ENCODE results near the gene JMY. TPM values are rescaled to one million over a fixed set of nuclear protein-coding genes. Genes with fewer than 3 reads are reported as not detected.

JMY gene
- total RNA-seq, 1 experiment from 2014 or later: 15.2 TPM

- Histone ChIP-seq H3K4me1 (ENCODE audit: insufficient read depth, low read length) (peaks cover 8% of the 10 kb centered on the region; the same call in 1 of the 2 replicates), H2AK5ac (ENCODE audit: insufficient read length, low read length) (no peak overlapping the region), H4K20me1 (ENCODE audit: control insufficient read depth, insufficient read depth, insufficient read length) (no peaks in the 10 kb centered on the region), H2BK5ac (ENCODE audit: insufficient read length, low read length) (no peak overlapping the region), H3T11ph (ENCODE audit: low read length) (no peak overlapping the region), H3K23ac (ENCODE audit: insufficient read length, low read depth, low read length) (no peak overlapping the region), H3K27me3 (ENCODE audit: insufficient read depth, low read length) (no peaks in the 10 kb centered on the region), H2AFZ (ENCODE audit: low read length) (no peak overlapping the region), H3K23me2 (ENCODE audit: insufficient read length, low read depth, low read length, poor library complexity, severe bottlenecking) (no peaks in the 10 kb centered on the region), H3K9me3 (ENCODE audit: control insufficient read depth, low read depth, low read length) (no peaks in the 10 kb centered on the region), H2BK15ac (ENCODE audit: low read depth, low read length) (no peak overlapping the region), H3K56ac (ENCODE audit: insufficient read length, low read depth, low read length) (no peak overlapping the region), H2BK120ac (ENCODE audit: low read depth, low read length, poor library complexity, severe bottlenecking) (no peak overlapping the region), H2BK20ac (ENCODE audit: low read depth, low read length, poor library complexity, severe bottlenecking) (no peak overlapping the region), H4K91ac (ENCODE audit: insufficient read length, low read depth, low read length) (no peak overlapping the region), H3K9ac (ENCODE audit: extremely low read depth, insufficient read length, low read length) (no peak overlapping the region), H3K14ac (ENCODE audit: insufficient read depth, low read length) (no peak overlapping the region; the same call in 1 of the 2 replicates), H3K4ac (ENCODE audit: low read depth, low read length) (no peak overlapping the region), H3K79me2 (ENCODE audit: insufficient read depth, low read length) (peaks cover 7% of the 10 kb centered on the region; the same call in 1 of the 2 replicates), H3K18ac (ENCODE audit: insufficient read length, low read depth, low read length) (no peak overlapping the region), H3K27ac (ENCODE audit: insufficient read length, low read depth, low read length) (no peak overlapping the region), H3K4me2 (ENCODE audit: insufficient read depth, insufficient read length, low read length) (no peak overlapping the region), H4K8ac (replicated peaks; ENCODE audit: insufficient read length, low read depth, low read length) (no peak overlapping the region), H4K5ac (ENCODE audit: insufficient read length, low read depth, low read length) (no peak overlapping the region), H3K79me1 (ENCODE audit: insufficient read depth, low read depth, low read length, poor library complexity, severe bottlenecking) (no peaks in the 10 kb centered on the region), H2BK12ac (ENCODE audit: insufficient read length, low read depth, low read length) (no peak overlapping the region)
- no peaks in the 10 kb centered on the region; the same call in 1 of the 2 replicates for H3K27me3 Mint-ChIP-seq (ENCODE audit: low read depth)
- DNase-seq: no peak
- H3K9me3 Mint-ChIP-seq: no peaks in the 10 kb centered on the region
- TF ChIP-seq, protein P1, sequence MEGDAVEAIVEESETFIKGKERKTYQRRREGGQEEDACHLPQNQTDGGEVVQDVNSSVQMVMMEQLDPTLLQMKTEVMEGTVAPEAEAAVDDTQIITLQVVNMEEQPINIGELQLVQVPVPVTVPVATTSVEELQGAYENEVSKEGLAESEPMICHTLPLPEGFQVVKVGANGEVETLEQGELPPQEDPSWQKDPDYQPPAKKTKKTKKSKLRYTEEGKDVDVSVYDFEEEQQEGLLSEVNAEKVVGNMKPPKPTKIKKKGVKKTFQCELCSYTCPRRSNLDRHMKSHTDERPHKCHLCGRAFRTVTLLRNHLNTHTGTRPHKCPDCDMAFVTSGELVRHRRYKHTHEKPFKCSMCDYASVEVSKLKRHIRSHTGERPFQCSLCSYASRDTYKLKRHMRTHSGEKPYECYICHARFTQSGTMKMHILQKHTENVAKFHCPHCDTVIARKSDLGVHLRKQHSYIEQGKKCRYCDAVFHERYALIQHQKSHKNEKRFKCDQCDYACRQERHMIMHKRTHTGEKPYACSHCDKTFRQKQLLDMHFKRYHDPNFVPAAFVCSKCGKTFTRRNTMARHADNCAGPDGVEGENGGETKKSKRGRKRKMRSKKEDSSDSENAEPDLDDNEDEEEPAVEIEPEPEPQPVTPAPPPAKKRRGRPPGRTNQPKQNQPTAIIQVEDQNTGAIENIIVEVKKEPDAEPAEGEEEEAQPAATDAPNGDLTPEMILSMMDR (conservative IDR thresholded peaks at IDR 0.05): no peak
- no peak overlapping the region; a peak in 1 of 7 replicates for H3K27ac Mint-ChIP-seq
- peaks cover 48 to 57% of the 10 kb centered on the region in 2 experiments for H3K4me1 Mint-ChIP-seq
- H3K36me3 Mint-ChIP-seq (ENCODE audit: insufficient read depth in 1 of 3, low read depth in 3 of 3): no peaks in the 10 kb centered on the region; a peak in 2 of 7 replicates
- no CpG with 5 or more reads among the region's 6 CpGs for WGBS (ENCODE audit: extremely low coverage, insufficient read length, low lambda C conversion rate)
- no peak overlapping the region for H3K4me3 Mint-ChIP-seq
These were observed 23.5 kb downstream of the JMY start for GRCh38 chr5:79259383-79259782.
